ENCODE data around the gene ADGRG3.
"Not testable (repeated sequence)": the region's sequence is repeated elsewhere in the genome, so short reads cannot be mapped to it uniquely, and the experiment has no call there.

ADGRG3 gene

DNA sequence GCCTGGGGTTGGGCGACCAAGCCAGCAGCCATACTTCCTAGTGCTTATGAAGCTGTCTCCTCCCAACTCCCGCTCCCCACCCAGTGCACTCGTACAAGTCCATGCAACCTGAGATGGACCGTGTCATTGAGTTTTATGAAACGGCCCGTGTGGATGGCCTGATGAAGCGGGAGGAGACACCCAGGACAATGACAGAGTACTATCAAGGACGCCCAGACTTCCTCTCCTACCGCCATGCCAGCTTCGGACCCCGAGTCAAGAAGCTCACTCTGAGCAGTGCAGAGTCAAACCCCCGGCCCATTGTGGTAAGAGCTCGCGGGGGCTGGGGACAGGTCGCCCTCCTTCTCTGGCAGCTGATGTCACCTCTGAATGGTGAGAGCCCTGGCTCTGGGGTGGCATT lies 56.4 kb downstream of the ADGRG3 start:
- DNase-seq = no peak

- no peak for DNase-seq
These were observed 57.0 kb downstream of the ADGRG3 start for GRCh38 chr16:57725151-57725550.

DNA sequence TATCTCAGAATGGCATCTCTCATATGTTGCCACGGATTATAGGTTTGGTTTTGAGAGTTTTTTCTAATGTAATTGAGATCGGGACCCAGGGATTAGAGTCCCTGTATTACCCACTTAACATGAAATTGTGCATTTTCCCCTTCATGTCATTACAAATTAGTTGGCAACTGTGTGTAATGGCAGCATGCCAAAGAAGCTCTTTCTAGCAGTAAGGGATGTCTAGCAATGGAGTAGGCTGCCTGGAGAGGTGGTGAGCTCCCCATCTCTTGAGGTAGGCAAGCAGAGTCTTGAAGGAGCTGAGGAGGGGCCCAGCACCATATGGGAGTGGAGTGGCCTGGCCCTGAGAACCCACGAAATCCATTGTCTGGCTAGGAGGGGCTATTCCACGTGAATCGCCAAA lies 57.4 kb downstream of the ADGRG3 start:
- DNase-seq = no peak

GRCh38 chr16:57725976-57726375 lies 57.9 kb downstream of the ADGRG3 start:
- DNase-seq = no peak

- DNase-seq = no peak
These were observed 58.4 kb downstream of the ADGRG3 start for GRCh38 chr16:57726433-57726947.

- DNase-seq = no peak
These were observed 59.5 kb downstream of the ADGRG3 start for GRCh38 chr16:57727610-57728009.

- DNase-seq = no peak
These were observed 60.5 kb downstream of the ADGRG3 start for GRCh38 chr16:57728336-57729181.

- DNase-seq = no peak
These were observed 61.0 kb downstream of the ADGRG3 start for GRCh38 chr16:57729182-57729484.

- DNase-seq = not testable (repeated sequence)
These were observed 61.7 kb downstream of the ADGRG3 start for GRCh38 chr16:57729852-57730251.

DNA sequence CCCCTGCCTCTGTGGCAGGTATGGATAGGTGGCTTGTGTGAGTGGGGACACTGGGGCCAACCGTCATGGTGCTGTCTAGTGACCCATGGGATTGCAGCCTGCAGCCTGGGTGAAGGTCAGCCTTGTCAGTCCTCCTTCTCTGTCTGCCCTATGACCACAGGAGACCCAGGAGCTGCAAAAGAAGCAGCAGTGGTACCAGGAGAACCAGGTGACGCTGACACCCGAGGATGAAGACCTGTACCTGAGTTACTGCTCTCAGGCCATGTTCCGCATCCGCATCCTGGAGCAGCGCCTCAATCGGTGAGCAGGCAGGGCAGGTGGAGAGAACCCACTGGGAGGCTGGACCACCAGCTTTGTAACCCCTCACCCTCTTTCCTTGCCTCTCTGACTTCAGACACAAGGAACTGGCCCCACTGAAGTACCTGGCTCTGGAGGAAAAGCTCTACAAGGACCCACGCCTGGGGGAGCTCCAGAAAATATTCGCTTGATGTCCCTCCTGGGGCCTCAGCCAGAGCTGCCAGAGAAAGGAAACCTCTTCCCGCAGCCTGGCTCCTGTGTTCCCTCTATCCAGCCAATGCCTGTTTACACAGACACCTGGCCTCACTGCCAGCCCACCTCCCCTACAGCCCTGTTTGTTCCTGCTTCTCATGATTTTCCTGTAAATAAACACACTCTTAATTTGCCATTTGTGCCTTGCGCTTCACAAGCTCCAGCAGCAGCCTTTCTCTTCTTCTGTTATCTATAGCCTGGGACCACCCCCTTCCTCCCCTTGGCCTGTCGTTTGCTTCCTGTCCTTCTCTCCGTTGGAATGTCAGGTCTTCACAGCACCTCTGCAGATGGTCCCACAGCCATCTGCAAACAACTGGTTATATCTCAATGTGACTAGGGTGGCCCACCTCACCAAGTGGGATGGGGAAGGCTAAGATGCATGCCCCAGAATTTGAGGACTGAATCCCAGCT lies 62.9 kb downstream of the ADGRG3 start:
- DNase-seq = no peak

- DNase-seq = no peak
These were observed 63.9 kb downstream of the ADGRG3 start for GRCh38 chr16:57732037-57732436.

DNA sequence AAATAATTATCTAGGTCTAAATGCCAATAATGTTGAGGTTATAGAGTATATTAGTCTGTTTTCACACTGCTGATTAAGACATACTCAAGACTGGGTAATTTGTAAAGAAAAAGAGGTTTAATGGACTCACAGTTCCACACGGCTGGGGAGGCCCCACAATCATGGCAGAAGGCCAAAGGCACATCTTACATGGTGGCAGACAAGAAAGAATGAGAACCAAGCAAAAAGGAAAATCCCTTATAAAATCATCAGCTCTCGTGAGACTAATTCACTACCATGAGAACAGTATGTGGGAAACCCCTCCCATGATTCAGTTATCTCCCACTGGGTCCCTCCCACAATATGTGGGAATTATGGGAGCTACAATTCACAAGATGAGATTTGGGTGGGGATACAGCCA lies 64.6 kb downstream of the ADGRG3 start:
- DNase-seq = no peak

DNA sequence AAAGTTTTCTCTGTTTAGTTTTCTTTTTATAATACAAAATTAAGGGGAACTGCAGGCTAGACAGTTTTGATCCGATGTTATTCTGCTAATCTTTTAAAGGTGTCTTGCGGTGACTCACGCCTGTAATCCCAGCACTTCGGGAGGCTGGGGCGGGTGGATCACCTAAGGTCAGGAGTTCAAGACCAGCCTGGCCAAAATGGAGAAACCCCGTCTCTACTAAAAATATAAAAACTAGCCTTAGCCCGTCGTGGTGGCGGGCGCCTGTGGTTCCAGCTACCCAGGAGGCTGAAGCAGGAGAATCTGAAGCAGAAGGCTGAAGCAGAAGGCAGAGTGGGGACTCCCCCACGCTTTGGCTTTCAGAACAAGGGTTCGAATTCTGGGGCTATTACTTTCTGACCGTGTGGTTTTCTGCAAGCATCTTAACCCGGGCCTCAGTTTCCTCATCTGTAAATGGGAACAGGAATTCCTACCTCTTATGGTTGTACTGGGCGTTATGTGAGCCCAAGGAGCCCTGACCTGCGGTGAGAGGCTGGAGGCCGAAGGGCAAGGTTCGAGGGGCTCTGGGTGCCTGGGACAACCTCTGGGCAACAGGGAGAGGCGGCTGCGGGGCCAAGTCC lies 66.3 kb downstream of the ADGRG3 start:
- DNase-seq = no peak

GRCh38 chr16:57734925-57735754 lies 67.0 kb downstream of the ADGRG3 start:
- DNase-seq = peak; percentile 100

GRCh38 chr16:57735755-57736418 lies 67.8 kb downstream of the ADGRG3 start, which contains the start of gene KATNB1:
Gene KATNB1 (plus strand): TSS chr16:57735770. CDS start chr16:57737244, 1,474 bp downstream.
- no peak for DNase-seq

GRCh38 chr16:57736419-57737351 lies 68.6 kb downstream of the ADGRG3 start:
- DNase-seq = peak; percentile 28

- DNase-seq = no peak
These were observed 70.7 kb downstream of the ADGRG3 start for GRCh38 chr16:57738844-57739243.
